ENCODE data around the gene OR2D2.
"Not testable (repeated sequence)": the region's sequence is repeated elsewhere in the genome, so short reads cannot be mapped to it uniquely, and the experiment has no call there.

Gene OR2D2

GRCh38 chr11:6892400-6892799 is at the start of gene OR2D2:
Gene OR2D2 (minus strand): TSS chr11:6892500. CDS start chr11:6892500, 0 bp downstream.
- no peak for DNase-seq

- DNase-seq, result no peak
Measured at GRCh38 chr11:6941970-6942369, 49.7 kb upstream of the OR2D2 start.

- peak; percentile 13 for DNase-seq
Measured at GRCh38 chr11:6932145-6932544, 39.8 kb upstream of the OR2D2 start.

GRCh38 chr11:6931146-6931713 is 38.9 kb upstream of the OR2D2 start:
- no peak for DNase-seq

- DNase-seq, result no peak
Measured at GRCh38 chr11:6928916-6929315, 36.6 kb upstream of the OR2D2 start.

- no peak for DNase-seq
Measured at GRCh38 chr11:6927030-6927617, 34.8 kb upstream of the OR2D2 start.

GRCh38 chr11:6926208-6927029 is 34.1 kb upstream of the OR2D2 start, which contains the start of gene ZNF215:
Gene ZNF215 (plus strand): TSS chr11:6926426. CDS start chr11:6932273, 5,847 bp downstream.
- peak; percentile 66 for DNase-seq

GRCh38 chr11:6925636-6926207 is 33.4 kb upstream of the OR2D2 start:
- no peak for DNase-seq

GRCh38 chr11:6925007-6925577 is 32.8 kb upstream of the OR2D2 start:
- DNase-seq, result no peak

- DNase-seq, result no peak
Measured at GRCh38 chr11:6920702-6921101, 28.4 kb upstream of the OR2D2 start, which contains the start of gene OR2D3. Gene OR2D3 (plus strand): TSS chr11:6921002. CDS start chr11:6921002, 0 bp downstream.

GRCh38 chr11:6919698-6920097 is 27.4 kb upstream of the OR2D2 start:
- DNase-seq, result no peak

- no peak for DNase-seq
Measured at GRCh38 chr11:6911948-6912347, 19.6 kb upstream of the OR2D2 start.

GRCh38 chr11:6911378-6911777 is 19.1 kb upstream of the OR2D2 start:
- no peak for DNase-seq

GRCh38 chr11:6904804-6905203 is 12.5 kb upstream of the OR2D2 start:
- not testable (repeated sequence) for DNase-seq

GRCh38 chr11:6900327-6900999 is 8.2 kb upstream of the OR2D2 start:
- no peak for DNase-seq

GRCh38 chr11:6898911-6899310 is 6.6 kb upstream of the OR2D2 start:
- no peak for DNase-seq

- peak; percentile 29 for DNase-seq
Measured at GRCh38 chr11:6895010-6895409, 2.7 kb upstream of the OR2D2 start.

- no peak for DNase-seq
Measured at GRCh38 chr11:6894097-6894496, 1.8 kb upstream of the OR2D2 start.

- DNase-seq, result no peak
Measured at GRCh38 chr11:6889835-6890234, 2.5 kb downstream of the OR2D2 start.

GRCh38 chr11:6888830-6889229 is 3.5 kb downstream of the OR2D2 start:
- DNase-seq, result no peak

GRCh38 chr11:6887711-6888110 is 4.6 kb downstream of the OR2D2 start:
- DNase-seq, result not testable (repeated sequence)

- no peak for DNase-seq
Measured at GRCh38 chr11:6882751-6883150, 9.5 kb downstream of the OR2D2 start.

GRCh38 chr11:6876914-6877313 is 15.4 kb downstream of the OR2D2 start:
- DNase-seq, result no peak

Data from activated CD4-positive, alpha-beta T cell treated with anti-CD3 and anti-CD28 coated beads, Interleukin-2, Interleukin-6, amounts not matched to agents 100 ng/mL and 50 ng/mL, durations not matched to agents 16 hours and 8 hours (primary cell).